GM21447 (cell line): Measurements from ENCODE around the gene LARP7.
"Not testable (repeated sequence)": the region's sequence is repeated elsewhere in the genome, so short reads cannot be mapped to it uniquely, and the experiment has no call there.

Source experiments
- ATAC-seq: cut with Tn5 transposase; IDR thresholded peaks from one replicate; pipeline ENCODE4 v1.9.1; 2021; ENCODE audit not compliant: unreplicated experiment

The LARP7 gene

DNA sequence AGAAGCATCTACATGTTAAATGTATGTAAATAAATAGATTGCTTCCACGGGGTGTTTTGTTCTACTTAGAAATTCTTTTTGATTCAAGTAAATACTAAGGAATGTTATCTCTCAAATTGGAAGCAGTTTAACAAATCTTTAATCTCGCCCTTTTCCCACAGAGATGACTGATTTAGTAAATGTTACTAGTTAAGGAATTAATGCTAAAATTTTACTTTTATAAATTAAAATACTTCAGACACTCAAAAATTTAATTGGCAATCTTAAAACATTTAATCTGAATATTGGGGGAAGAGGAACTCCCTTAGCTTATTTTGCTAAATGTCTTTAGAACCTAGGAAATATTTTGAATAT is 12.1 kb downstream of the LARP7 start:
- ATAC-seq = no peak

DNA sequence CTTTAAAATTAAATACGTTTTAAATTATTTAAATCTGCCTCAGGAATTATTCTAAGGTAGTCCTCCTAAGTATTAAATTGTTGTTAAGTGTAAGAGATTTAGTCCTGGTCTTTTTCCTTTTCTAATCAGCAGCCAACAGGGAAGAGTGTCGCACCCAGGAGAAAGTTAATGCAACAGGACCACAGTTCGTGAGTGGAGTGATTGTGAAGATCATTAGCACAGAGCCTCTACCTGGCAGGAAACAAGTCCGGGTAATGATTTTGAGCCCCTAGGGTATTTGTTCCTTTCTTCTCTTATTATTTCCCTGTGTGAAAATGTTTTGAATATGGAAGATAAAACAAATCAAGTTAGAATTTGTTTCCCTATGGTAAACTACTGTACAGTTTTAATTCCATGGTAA is 13.4 kb downstream of the LARP7 start:
- ATAC-seq = no peak

DNA sequence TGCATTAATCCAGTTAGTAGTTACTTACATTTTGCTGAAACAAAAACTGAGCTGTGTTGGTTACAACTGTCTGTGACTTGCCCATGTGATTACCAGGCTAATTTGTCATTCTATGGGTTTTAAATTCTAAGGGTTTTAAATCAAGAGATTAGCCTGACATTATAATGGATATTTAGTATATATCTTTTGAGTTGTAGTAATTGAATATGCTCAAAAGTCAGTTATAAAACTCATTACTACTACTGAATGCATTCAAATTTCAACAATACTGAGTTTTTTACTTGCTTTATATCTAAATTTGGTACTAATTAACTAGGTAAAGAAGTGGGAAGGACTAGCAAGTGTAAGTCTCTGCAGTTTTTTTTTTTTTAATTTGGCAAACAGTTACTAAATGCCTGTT is 14.7 kb downstream of the LARP7 start:
- ATAC-seq = no peak

DNA sequence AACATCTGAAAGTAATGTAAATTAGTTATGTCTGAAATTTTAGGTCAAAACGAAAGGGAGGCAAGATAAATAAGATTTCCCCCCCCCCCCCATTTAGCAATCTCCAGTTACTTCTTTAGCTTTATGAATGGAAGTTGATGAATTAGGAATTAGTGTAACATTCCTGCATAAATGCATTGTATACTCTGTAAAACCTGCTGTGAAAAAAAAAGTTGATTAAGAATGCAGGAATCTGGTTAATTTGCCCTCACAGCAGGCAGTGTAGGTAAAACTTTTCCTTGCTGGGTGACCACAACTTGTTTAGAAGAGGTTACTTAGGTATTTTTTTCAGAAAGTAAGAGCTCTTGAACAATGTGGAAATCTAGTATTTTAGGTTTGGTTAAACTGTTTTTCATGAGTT is 15.3 kb downstream of the LARP7 start:
- ATAC-seq = no peak

DNA sequence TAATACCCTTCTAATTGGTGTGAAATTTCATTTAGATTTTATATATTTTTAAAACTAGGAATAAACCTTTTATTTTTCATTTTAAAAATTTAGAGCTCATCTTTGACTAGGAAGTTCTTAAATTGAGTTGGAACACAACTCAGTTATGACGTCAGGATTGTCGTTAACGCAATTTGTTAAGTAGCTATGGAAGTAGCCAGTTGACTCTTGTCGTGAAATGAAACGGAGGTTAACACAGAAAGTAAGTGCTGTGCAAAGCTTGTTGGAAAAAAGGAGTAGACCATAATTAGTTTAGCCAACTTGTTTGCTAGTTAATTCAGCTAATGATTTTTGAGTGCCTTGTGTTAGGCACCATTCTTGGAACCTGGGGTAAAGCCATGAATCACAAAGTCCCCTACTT is 18.3 kb downstream of the LARP7 start:
- ATAC-seq = no peak

DNA sequence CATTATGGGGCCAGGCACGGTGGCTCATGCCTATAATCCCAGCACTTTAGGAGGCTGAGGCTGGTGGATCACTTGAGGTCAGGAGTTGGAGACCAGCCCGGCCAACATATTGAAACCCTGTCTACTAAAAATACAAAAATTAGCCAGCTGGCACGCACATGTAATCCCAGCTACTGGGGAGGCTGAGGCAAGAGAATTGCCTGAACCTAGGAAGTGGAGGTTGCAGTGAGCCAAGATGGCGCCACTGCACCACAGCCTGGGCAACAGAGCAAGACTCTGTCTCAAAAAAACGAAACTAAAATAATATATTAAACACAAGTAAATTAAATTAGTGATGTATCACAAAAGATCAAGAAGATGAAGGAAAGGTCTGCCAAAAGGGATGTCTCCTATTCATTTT is 19.2 kb downstream of the LARP7 start:
- ATAC-seq = not testable (repeated sequence)

DNA sequence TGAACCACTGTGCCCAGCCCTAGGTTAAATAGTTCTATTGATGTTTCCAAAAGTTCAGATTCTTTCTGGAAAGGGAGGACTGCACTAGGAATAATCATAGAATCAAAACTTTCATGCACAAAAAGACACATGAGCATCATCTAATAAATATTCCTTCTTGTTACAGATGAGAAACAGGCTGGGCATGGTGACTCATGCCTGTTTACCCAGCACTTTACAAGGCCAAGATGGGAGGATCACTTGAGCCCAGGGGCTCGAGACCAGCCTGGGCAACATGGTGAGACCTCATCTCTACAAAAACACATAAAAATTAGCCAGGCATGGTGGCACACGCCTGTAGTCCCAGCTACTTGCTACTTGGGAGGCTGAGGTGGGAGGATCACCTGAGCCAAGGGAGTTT is 27.7 kb downstream of the LARP7 start:
- ATAC-seq = no peak

DNA sequence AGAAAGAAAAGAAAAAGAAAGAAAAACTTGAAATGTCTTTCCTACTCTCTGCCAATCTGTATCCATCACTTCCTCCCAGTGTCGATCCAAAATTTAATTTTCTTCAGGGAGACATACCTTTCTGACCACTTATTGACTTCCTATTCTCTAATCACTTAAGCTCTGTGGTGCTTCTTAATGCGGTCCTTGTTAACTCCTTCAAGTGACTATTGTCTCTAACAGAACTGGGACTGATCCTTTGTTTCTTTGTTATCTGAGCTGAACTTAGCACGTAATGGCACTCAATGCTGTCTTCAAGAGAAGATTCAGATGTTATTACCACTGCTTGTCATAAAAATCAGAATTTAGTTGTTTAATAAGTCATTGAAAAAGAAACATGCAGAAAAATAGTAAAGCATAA is 31.2 kb downstream of the LARP7 start:
- ATAC-seq = no peak

DNA sequence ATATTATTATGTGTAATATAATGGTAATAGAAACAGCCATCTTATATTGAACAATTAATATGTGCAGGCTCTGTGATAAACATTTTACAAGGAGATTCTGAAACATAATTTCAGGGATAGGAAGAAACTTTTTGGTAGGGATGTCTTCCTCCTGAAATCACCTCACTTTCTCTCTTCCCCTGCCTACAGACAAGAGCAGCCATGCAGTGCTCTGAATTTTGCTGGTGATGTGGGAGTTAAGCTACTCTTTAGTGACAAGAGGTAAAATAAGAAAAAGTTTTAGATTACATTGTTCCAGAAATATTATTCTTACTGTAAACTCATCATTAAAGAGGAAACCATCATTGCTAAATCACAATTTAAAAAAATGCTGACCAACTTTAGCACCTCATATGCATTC is 36.1 kb downstream of the LARP7 start:
- ATAC-seq = no peak

DNA sequence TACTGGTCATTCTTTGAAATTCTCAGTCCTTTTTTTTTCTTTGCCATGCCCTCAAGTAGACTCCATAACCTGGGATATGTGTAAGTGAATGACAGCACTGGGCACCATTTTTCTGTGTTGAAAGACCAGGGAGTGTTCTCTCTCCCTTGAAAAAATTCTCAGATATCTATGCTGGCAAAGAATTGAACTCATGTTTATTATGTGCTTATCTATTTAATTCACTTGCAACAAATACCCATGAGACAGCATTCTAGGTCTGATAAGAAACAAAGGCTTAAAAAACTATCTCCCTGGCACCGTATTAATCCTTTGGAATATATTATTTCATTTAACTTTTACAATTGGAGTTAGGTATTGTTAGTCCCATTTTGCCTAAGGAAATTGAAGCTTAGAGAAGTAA is 36.7 kb downstream of the LARP7 start:
- no peak for ATAC-seq

DNA sequence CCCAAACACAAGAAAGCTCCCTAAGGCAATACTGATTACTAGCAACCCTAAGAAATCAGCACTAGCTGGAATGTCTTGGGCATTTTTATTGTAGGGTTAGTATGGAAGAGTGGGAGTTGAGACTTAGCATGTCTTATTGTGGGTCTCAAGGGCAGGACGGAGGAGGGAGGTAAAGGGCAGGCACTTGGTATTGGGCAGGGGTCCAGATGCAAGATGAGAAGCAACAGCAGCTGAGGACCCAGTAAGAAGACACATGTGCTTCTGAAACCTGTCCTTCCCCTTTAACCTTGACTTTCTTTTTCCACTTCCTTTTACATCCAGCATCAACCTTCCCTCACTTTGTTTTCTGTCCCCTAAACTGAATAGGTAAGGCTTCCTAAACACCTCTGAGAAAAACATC is 37.4 kb downstream of the LARP7 start:
- ATAC-seq = no peak

DNA sequence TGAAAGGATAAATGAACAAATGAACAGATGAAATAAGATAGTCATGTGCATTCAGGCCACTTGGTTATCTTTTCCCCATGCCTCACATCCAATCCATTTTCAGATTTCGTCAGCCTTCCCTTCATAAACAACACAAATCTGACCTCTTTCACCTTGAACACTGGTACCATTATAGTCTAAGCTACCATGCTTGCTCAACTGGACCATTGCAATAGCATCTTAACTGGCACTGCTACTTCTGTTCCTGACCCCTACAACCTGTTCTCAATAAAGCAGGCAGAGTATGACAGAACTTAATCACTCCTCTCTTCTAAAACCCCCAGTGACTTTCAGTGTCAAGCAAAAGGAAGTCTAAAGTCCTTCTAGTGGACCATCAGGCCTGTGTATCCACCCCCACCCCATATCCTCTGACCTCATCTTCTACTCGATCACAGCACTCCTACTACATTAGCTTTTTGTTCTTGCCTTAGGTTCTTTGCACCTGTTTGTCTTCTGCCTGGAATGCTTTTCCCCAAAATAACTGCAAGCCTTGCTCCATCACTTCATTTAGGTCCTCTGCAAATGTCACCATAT is 40.7 kb downstream of the LARP7 start:
- ATAC-seq = no peak

DNA sequence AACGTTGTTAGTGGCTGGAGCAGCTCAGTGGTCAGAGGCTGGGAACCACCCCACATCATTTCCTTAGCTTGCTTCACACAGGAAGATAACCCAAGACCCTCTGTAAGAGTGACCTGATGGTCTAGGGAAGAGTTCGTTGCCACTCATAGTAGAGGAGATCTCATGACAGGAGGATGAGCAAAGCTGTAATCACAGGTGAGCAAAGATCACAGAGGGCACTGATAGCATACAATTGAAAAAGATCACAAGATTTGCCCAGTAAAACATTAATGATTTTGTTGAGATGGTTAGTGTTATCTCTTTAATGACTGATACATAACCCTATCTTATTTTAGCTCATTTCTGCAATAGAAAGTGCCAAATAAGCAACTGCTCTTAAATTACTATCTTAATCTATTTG is 44.1 kb downstream of the LARP7 start:
- no peak for ATAC-seq

DNA sequence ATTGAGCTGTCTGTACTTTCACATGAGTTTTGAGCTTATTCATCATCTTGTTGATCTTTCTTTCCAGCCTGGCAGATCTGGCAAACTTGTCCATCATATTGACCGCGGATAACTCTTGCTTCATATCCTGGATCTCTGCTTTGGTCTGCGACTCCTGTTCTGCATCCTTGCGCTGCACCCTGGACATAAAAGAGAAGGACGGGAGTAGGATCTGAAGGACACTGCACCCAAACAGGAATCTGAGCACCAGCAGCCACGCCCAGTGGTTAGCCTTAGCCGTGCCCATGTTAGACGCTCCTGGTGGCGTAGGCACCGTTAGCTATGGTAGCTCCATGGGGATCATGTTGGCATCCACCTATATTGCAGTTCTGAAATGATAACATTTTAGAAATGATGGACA is 56.6 kb downstream of the LARP7 start:
- no peak for ATAC-seq

DNA sequence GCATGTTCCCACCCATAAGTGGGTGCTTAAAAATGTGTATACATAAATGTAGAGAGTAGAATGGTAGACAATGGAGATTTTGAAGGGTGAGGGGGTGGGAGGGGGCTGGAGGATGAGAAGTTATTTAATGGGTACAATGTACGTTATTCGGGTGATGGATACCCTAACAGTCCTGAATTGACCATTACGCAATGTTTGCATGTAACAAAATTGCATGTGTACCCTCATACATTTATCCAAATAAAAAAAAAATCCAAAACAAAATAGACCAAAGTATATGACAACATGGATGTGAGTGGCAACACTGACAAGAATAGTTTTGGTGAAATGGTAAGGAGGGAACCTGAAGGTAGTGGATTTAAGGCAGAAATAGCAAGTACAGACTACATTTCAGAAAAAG is 63.7 kb downstream of the LARP7 start:
- no peak for ATAC-seq

DNA sequence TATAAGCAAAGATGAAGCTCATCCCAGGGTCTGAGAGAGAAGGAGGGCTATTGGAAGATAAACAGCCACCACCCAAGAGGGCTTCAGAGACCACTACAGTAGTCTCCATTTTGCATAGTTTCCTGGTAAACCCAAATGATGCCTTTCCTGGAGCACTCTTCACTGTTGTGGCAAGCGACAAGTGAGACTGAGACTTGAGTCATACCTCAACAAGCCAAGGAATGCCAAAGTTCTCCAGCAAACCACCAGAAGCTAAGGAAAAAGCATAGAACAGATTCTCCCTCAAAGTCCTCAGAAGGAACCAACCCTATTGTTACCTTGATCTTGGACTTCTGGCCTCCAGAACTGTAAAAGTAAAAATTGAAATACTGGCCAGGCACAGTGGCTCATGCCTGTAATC is 65.9 kb downstream of the LARP7 start:
- no peak for ATAC-seq

DNA sequence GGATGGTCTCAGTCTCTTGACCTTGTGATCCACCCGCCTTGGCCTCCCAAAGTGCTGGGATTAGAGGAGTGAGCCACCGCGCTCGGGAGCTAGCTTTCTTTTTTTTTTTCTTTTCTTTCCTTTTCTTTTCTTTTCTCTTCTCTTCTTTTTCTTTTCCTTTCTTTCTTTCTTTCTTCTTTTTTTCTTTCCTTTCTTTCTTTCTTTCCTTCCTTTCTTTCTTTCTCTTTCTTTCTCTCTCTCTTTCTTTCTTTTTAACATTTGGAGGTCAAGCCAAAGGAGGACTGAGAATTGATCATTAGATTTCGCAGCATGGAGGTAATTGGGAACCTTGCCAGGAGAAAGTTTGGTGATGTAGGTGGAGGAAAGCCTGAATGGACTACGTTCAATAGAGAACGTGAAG is 67.4 kb downstream of the LARP7 start:
- no peak for ATAC-seq

DNA sequence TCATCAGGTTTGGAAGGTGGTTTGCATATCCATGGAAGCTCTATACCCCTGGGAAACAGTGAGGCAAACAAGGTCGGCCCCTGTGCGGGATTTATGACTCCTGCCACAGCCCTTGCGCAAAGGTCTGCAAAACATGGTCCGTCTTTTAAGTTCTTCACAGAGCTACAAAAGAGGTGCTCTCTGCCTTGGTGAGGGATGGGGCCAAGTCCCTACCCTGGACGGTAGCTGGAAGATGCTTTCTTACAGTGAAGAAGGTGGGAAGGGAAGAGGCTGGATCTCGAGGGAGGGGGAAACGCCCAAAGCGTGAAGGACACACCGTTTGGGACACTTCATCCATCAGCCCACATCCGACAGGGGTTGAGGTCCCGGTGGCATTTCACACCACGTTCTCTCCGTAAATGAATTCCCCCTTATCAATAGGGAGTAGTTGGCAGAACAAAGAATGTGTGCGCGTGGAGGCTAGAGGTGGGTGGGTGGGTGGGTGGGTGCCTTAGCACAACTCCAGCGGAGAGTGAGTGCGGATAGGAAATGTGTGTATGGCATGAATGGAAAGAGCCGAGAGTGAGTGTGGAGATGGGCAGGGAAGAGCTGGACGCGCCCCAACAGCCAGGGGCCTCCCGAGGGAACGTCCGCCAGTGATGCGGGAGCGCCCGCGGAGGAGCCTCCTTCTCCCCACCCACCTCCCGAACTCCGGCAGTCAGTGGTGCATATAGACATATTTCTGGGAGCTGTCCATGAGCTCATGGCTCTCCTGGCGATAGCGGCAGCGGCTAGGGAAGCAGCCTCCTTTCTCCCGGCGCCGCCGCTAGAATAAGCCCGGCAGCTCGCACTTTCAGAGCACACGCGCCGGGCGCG is 68.3 kb downstream of the LARP7 start:
- ATAC-seq = no peak

DNA sequence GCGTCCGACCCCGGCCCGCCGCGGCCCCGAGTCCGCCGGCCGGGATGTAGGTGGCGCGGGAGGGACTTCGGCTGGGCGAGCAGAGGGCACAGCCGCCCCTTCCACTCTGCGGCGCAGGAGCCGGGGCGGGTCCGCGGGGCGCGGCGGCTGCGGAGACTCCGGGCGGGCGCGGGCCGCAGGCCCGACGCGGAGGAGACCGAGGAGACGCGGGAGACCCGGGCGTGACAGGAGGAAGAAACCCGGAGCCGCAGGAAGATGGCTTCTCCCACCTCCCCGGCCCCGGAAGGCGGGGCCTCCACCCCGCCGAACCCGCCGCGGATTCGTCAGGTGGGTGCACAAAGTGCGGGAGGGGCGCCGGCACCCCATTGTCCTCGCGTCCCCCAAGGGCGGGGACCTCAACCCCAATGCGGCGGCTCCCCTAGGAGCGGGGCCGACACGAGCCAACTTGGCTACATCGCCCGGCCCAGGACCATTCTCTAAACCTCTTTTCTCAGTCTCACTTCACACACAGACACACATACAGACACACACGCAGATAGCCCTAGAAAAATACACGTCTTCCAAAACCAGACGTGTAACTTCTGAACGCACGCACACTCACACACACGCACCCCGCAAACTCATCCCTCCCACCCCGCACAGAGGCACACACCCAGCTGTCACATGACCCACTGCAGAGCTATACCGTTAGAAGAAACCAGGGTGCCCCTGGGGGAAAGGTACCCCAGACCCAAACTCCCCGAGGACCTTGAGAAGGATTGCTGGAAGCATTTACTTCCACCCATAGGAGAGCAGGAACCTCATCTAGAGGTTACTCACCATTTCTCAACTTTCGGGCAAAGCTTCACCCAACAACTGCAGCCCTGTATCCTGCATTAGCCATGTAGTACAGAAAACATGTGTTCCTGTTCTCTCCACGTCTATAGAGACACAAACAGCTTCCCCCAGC is 69.2 kb downstream of the LARP7 start:
- ATAC-seq = peak; percentile 48

DNA sequence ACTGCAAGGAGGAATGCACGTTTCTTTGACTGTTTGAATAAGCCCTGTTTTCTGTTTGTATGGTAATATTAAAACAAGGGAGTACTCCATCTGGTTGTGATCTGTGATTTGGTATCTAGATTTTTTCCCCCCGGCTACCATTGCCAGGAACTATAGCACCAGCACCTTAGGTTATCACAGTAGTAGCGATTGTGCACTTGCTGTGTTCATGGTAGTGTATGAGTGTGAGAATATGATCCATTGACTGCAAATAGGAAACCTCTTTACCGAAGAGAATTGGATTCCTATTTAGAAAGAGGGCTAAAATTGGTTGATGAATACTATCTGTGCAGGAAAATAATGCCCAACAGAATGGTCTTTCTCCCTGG is 69.9 kb downstream of the LARP7 start:
- no peak for ATAC-seq
